ENCODE results near the gene CTTNBP2NL. TPM values are rescaled to one million over a fixed set of nuclear protein-coding genes. Genes with fewer than 3 reads are reported as not detected.
A peak's percentile ranks its signal among the peaks of the same experiment; 100 is the strongest.

The CTTNBP2NL gene
- total and polyA plus RNA-seq, 2 of the 4 experiments (the other 2 are of a cell fraction) = 12.4 to 22.0 TPM

DNA sequence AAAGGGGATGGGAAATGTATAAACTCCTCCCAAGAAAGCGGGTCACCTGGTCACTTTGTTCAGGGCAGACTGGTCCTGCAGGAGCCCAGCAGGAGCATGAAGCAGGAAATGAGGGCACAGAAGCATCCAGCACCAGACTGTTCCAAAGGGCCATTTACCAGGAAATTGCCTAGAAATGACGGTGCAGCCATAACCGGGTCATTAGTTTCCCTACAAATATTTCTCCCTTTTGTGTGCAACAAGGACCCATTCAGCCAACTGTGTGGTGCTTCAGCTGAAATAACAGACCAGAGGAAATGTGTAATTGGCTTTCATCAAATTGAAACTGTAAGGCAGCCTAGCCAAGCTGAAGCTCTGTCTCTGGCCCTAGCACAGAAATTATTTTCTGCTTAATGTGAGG lies 7.6 kb upstream of the CTTNBP2NL start:
- CTCF ChIA-PET = interaction anchor here (0.7 to 1.3 kb wide), 2 partner anchors 78 to 320 kb away, joined by 3 read pairs; no protein-coding TSS in a partner anchor
- BruUV-seq (replicated peaks) = no TSS peak
- in situ Hi-C loops (cut with MboI; ENCODE audit: low sequenced_read_pairs) = no loop called here

More for the DNA sequence above, 7.6 kb upstream of the CTTNBP2NL start:
- Histone ChIP-seq H3K9ac (ENCODE audit: low read depth, low read length) (0 out of 2 replicates have a peak overlapping the region, but pooled peaks have one; percentile 20), H4K8ac (ENCODE audit: low read depth in 2 of 2, low read length in 2 of 2) (0 out of 4 replicates have a peak overlapping the region, but pooled peaks of 1 of the 2 experiments have one; percentile 6), H4K20me1 (ENCODE audit: insufficient read depth, low read length) (no peaks in the 10 kb centered on the region), H2BK5ac (ENCODE audit: low read depth, low read length, poor library complexity, severe bottlenecking) (no peak overlapping the region), H3K27ac (ENCODE audit: insufficient read depth, low read length) (no peak overlapping the region), H3K4ac (ENCODE audit: low read depth, low read length) (no peak overlapping the region), H3K9me1 (ENCODE audit: insufficient read depth, low read length) (peaks cover under 1% of the 10 kb centered on the region; the same call in 1 of the 2 replicates), H3K18ac (ENCODE audit: low read depth, low read length) (no peak overlapping the region), H3K79me1 (ENCODE audit: low read depth in 1 of 2, low read length in 2 of 2) (peaks cover under 1 to 12% of the 10 kb centered on the region in 2 experiments; a peak in 3 of 4 replicates), H2AK9ac (replicated peaks; ENCODE audit: low read depth, low read length, poor library complexity) (no peak overlapping the region), H3K27me3 (ENCODE audit: control insufficient read depth, insufficient read depth, low read length) (peaks cover 12% of the 10 kb centered on the region), H4K91ac (ENCODE audit: insufficient read depth, low read depth, low read length) (no peak overlapping the region), H3K4me3 (ENCODE audit: insufficient read depth, low read depth, low read length) (no peak overlapping the region), H3K9me3 (ENCODE audit: control insufficient read depth, insufficient read depth, low read length) (no peaks in the 10 kb centered on the region), H3K4me1 (ENCODE audit: control insufficient read depth, insufficient read depth, low read length) (peaks cover 2% of the 10 kb centered on the region; the same call in 1 of the 2 replicates), H4K5ac (ENCODE audit: low read depth, low read length) (no peak overlapping the region), H3K14ac (replicated peaks; ENCODE audit: low read depth, low read length) (no peak overlapping the region), H2BK20ac (ENCODE audit: low read depth, low read length) (no peak overlapping the region), H3K56ac (ENCODE audit: extremely low read depth, insufficient read depth, low read length) (no peak overlapping the region), H2BK15ac (ENCODE audit: low read depth, low read length) (no peak overlapping the region), H2AK5ac (ENCODE audit: low read depth, low read length) (no peak overlapping the region), H3K4me2 (ENCODE audit: low read depth, low read length) (peak overlapping the region; percentile 3; the same call in 1 of the 2 replicates), H3K36me3 (ENCODE audit: control insufficient read depth, insufficient read depth, low read length) (no peaks in the 10 kb centered on the region), H2AFZ (replicated peaks; ENCODE audit: low read length, poor library complexity) (peak overlapping the region; percentile 15), H3K23ac (ENCODE audit: low read depth, low read length) (no peak overlapping the region), H2BK120ac (ENCODE audit: low read depth, low read length) (no peak overlapping the region)
- intact Hi-C loops (cut with micrococcal nuclease) (no loop called here), dilution Hi-C loops (cut with HindIII; ENCODE audit: low sequenced_read_pairs, unreplicated experiment) (no loop called here)
- WGBS, 2 experiments (ENCODE audit: extremely low coverage in 2 of 2, insufficient read length in 1 of 2) = 33% methylated on average over 1 of the region's 3 CpGs; no CpG with 5 or more reads in 1 of the 2 experiments
- TF ChIP-seq, protein P1, sequence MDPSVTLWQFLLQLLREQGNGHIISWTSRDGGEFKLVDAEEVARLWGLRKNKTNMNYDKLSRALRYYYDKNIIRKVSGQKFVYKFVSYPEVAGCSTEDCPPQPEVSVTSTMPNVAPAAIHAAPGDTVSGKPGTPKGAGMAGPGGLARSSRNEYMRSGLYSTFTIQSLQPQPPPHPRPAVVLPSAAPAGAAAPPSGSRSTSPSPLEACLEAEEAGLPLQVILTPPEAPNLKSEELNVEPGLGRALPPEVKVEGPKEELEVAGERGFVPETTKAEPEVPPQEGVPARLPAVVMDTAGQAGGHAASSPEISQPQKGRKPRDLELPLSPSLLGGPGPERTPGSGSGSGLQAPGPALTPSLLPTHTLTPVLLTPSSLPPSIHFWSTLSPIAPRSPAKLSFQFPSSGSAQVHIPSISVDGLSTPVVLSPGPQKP (IDR thresholded peaks at IDR 0.05; ENCODE audit: borderline replicate concordance, low read depth, low read length) = no peak
- ATAC-seq (ENCODE audit: low read depth) (no peak), DNase-seq (peak; percentile 63)
- POLR2A ChIA-PET (ENCODE audit: unreplicated experiment) = no interaction called here
